NCI-H1694 treated with DMSO at 0.1 percent for 48 hours (cell line): Measurements from ENCODE around the gene AKAP12.

Experiments used
- DNase-seq: peaks from one replicate; lab custom pipeline; 2025; lab: John Stamatoyannopoulos, UW

AKAP12 gene, protein sequence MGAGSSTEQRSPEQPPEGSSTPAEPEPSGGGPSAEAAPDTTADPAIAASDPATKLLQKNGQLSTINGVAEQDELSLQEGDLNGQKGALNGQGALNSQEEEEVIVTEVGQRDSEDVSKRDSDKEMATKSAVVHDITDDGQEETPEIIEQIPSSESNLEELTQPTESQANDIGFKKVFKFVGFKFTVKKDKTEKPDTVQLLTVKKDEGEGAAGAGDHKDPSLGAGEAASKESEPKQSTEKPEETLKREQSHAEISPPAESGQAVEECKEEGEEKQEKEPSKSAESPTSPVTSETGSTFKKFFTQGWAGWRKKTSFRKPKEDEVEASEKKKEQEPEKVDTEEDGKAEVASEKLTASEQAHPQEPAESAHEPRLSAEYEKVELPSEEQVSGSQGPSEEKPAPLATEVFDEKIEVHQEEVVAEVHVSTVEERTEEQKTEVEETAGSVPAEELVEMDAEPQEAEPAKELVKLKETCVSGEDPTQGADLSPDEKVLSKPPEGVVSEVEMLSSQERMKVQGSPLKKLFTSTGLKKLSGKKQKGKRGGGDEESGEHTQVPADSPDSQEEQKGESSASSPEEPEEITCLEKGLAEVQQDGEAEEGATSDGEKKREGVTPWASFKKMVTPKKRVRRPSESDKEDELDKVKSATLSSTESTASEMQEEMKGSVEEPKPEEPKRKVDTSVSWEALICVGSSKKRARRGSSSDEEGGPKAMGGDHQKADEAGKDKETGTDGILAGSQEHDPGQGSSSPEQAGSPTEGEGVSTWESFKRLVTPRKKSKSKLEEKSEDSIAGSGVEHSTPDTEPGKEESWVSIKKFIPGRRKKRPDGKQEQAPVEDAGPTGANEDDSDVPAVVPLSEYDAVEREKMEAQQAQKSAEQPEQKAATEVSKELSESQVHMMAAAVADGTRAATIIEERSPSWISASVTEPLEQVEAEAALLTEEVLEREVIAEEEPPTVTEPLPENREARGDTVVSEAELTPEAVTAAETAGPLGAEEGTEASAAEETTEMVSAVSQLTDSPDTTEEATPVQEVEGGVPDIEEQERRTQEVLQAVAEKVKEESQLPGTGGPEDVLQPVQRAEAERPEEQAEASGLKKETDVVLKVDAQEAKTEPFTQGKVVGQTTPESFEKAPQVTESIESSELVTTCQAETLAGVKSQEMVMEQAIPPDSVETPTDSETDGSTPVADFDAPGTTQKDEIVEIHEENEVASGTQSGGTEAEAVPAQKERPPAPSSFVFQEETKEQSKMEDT (N-terminal part only)

DNA sequence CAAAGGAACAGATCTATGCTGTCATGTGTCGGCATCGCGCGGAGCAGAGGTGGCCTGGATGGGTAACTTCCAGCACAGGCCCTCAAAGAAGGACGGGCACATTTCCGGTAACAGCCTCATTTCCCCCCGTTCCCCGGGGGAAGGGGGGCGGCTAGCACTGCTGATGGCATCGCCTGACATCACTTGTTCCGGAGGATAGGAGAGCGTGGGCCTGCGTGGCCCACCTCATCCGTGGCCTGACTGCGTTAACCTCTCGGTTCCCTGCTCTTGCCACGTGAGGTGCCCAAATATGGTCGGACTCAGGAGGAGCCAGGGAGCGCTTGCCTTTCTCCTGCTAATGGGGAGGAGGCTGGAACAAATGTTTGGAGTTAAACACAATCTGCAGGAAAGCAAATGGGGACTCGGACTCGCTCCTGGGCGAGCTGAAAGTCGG, at the start of gene AKAP12:
AKAP12 (plus strand) TSS at position 365 of the 433 bp plus-strand sequence. CDS start 596 bp downstream, outside the sequence.
- DNase-seq = peak; percentile 37

DNA sequence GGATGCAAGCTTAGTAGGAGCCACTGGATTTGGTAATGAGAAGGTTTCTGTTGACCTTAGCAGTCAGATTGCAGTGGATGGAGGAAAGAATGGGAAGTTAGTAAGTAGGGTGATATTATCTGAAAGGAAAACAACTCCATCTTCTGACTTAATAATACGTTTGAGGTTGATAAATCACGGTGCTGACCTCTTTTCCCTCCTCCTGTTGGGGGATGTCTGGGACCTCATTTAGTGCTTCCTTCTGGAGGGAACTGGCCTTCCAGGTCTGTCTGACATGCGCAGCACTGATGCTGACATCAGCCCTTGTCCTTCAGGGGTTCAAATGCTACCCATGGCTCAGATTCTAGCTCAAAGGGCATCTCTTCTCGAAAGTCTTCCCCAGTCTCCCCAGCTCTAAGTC, 48.2 kb upstream of the AKAP12 start:
- DNase-seq = no peak

DNA sequence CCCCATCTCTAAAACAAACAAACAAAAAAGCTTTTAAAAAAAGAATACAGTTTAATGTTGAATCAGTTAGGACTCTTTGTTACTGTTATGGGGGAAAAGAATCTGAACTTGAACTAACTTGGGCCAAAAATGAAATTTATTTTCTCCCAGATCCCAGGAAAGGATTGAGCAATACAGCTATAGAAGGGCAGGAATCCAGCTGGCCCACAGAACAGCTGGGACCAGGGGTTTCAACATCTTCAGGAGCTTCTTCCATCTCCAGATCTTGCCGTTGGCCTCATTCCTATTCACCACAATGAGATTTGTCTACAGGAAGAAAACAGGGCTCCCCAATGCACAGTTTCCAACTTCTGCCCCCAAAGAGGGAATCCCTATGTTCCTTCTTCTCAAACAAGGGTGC, 43.2 kb upstream of the AKAP12 start:
- no peak for DNase-seq

DNA sequence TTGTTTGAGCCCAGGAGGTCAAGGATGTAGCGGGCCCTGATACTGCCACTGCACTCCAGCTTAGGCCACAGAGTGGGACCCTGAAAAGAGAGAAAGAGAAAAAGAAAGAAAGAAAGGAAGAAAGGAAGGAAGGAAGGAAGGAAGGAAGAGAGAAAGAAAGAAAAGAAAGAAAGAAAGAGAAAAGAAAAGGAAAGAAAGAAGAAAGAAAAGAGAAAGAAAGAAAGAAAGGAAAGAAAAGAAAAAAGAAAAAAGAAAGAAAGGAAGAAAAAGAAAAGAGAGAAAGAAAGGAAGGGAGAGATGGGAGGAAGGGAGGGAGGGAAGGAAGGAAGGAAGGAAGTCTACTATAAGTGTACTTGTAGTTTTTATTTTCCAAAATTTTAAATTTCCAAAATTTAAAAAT, 42.2 kb upstream of the AKAP12 start:
- no peak for DNase-seq

DNA sequence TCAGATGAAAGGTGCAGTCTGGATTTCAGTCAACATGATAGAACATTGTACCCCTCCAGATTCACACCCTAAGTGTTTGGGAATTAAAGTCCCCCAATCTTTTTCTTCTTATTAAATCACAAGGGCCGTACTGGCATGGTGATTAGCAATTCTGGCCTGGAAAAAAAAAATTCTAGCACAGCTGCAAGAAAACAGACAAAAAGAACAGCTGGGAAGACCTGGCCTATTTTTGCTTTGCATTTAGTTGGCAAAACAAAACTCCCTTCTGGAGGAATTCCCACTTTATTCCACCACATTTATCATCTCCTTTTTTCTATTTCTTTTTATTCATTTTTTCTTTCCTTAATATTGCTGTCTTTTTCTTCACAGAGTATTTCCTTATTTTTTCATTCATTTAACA, 39.8 kb upstream of the AKAP12 start:
- no peak for DNase-seq

DNA sequence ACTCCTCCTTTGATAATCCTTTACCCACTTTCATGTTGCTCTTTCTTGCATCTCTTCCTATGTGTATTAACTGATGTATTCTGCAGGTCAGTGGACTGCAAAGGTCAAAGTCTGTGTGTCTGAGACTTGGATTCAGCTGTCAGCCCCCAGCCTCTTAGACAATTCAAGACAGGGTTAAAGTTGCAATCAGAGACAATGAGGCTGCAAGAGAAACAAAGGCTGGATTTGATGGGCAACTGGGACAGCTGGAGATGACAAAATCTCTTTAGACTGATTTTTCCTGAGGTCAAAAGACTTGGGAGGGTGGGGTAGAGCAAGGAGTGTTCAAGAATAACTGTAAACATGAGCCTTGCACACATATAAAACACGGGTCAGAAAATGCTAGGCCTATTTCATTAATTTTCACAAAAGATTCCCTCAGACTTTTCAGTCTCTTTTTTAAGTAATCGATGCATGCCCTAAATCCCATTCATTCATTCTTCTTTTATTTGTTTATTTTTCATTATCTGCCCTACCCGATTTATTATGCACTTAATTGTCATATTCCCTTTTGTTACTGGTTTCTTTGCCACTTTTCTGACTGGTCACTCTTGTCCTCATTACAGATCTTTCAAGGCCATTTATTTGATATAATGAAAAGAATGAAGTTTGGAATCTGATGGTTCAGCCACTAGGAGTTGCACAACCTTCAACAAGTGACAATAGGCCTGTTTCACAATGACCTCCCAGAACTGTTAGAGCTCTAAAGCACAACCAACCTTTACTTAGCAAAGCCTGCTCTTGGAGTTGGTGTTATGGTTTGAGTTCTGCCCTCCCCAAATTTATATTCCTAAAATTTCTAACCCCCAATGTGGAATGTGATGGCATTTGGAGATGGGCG, 33.8 kb upstream of the AKAP12 start:
- no peak for DNase-seq

DNA sequence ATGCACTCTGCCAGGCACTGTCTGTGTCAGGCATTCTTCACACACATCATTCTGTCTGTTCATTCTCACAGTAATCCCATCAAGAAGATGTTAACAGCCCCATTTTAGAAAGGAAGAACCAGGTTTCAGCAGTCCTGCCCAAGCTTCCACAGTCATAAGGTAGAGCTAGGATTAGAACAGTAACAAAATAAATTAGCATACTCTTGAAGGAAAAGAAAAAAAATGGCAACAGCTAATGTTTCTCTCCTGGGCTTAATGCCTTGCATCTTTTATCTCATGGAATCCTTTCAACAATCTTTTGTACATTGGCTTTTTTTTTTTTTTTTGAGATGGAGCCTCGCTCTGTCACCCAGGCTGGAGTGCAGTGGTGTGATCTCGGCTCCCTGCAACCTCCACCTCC, 32.1 kb upstream of the AKAP12 start:
- no peak for DNase-seq

DNA sequence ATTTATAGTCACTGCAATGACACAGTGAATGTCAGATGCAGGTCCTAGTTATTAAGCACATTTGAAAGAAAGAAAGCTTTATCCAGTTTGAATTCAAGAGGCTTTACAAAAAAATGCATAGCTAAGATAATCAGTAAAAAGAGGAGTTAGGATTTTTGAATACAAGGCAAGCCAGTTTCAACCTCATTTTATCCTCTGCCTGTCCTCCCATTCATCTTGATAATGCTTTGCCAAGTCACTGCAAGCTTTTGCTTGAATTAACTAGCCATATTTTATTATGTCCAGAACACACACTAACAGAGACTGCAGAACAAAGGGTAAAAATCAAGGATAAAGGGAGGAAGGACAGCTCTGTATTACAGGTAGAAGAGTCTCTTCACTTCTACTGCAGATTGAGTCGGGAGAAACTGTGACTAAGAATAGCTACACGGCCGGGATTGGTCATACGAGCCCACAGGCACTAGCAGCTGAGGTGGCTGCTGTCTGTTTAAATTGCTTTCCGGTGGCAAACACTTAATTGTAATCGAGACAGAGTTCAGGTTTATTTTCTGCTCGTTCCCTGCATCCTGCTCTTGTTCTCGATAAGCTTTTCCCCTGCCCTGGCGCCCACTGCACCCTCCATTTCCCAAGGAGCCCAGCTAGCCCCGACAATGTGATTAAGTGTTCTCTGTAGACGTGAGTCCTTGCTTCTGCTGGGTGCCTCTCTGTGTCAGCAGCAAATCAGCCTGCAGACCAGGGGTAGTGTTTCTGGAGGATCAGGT, 30.5 kb upstream of the AKAP12 start:
- no peak for DNase-seq

DNA sequence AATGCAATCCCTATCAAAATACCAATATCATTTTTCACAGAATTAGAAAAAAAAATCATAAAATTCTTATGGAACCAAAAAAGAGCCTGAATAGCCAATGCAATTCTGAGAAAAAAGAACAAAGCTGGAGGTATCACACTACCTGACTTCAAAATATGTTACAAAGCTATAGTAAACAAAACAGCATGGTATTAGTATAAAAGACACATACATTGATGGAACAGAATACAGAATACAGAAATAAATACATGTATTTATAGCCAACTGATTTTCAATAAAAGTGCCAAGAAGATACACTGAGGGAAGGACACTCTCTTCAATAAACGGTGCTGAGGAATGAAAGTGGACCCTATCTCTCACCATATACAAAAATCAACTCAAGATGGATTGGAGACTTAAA, 28.7 kb upstream of the AKAP12 start:
- DNase-seq = no peak

DNA sequence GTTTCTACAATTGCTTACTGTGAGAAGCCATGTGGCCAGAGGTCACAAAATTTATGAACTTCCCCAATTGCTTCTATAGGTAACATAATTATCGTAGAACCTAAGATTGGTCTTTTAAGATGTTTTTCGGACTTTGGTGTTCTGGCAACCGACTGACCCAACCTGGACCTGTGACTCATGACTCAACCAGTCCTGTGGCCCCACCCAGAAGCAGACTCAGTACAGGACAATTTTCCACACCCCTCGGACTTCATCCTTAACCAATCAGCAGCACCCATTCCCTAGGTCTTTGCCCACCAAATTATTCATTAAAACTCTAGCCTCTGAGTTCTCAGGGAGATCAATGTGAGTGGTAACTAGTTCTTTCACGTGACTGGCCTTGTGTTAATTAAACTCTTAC, 26.4 kb upstream of the AKAP12 start:
- DNase-seq = no peak

DNA sequence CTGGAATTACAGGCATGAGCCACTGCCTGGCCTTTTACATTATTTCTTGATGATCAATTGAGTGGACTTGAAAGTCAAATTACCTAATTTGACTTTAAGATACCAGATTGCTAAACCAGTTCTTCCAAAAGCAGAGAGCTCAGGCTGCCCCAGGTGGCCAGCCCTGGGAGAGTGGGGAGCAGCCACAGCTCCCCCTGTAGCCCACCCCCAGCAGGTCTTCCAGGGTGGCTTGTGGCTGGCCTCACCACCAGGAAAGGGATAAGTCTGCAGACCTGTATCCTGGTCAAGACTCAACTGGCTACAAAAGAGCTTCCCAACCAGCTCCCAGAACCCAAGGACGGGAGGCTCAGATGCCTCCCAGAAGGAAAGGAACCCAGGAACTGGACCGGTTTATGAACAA, 23.8 kb upstream of the AKAP12 start:
- DNase-seq = no peak

DNA sequence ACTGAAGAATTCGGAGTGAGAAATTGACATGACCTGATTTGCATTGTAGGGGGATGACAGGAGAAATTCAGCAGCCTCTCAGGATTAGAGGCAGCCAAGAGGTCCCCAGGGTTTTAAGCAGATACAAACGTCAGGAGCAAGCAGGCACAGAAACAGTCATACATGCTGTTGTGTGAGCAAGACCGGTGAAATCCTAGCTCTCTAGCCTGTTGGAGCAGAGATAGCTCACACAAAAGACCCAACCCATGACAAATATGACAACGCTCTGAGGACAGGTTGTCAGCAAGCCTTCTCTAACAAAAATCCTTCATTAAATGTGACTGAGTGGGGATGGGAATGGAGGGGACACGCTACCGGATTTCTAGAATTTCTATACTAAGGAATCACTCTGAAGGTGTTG, 23.0 kb upstream of the AKAP12 start:
- DNase-seq = no peak

DNA sequence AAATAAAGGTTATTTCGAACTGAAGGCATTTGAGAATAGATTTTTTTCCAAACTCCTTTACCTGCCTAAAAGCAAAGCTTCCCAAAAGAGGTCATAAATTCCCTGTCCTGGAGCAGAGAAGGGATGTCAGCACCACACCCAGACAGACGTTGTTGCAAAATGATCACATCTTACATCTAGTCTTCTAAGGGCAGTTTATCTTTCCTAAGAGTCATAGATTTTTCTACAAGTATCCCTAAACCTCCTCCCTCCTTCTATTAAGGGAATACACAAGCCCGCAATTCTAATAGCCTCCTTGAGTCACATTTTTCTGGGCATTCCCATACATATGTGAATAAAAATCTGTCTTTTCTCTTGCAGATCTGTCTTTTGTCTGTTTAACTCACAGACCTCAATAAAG, 20.6 kb upstream of the AKAP12 start:
- DNase-seq = no peak

DNA sequence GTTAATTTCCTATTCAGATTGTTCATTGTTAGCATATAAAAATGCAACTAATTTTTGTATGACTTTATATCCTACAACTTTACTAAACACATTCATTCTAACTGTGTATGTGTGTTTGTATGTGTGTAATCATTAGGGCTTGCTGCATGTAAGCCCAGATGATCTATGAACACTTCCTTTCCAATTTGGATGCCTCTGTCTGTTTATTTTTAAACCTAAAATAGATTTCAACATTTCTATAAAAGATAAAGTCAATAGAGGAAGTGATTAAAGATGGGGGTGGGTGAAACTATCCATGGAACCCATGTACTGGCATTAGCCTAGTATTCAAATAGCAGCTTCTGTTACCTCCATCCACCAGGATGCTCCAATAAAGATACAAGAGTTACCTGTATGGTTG, 15.7 kb upstream of the AKAP12 start:
- DNase-seq = no peak

DNA sequence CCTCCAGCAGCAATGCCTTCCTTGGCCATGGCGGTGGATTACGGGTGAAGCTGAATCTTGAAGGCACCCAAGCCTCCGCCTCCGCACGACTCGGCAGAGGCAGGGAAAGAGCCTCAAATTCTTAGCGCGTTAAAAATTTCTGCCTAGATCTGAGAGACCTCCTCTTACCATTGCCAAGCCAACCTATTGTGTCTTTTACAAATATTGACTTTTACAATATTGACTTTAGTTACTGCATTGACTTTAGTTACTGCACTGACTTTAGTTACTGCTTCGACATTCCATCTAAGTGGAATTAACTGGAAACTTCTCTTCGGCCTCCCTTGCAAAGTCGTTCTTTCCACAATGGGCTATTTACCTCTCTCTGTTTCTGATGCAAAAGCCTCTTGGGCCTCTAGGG, 13.8 kb upstream of the AKAP12 start:
- no peak for DNase-seq

DNA sequence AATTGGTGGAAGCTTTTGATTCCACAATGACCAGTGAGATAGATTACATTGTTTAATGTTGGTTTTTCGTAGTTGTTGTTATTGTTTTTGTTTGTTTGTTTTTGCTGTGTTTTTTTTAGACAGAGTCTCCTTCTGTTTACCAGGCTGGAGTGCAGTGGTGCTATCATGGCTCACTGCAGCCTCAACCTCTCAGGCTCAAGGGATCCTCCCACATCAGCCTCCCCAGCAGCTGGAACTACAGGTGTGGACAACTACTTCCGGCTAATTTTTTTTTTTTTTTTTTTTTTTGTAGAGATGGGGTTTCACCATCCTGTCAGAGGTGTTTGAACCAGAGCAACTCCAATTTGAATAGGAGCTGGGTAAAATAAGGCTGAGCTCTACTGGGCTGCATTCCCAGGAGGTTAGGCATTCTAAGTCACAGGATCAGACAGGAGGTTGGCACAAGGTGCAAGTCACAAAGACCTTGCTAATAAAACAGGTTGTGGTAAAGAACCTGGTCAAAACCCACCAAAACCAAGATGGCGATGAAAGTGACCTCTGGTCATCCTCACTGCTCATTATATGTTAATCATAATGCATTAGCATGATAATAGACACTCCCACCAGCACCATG, 10.9 kb upstream of the AKAP12 start:
- DNase-seq = no peak

DNA sequence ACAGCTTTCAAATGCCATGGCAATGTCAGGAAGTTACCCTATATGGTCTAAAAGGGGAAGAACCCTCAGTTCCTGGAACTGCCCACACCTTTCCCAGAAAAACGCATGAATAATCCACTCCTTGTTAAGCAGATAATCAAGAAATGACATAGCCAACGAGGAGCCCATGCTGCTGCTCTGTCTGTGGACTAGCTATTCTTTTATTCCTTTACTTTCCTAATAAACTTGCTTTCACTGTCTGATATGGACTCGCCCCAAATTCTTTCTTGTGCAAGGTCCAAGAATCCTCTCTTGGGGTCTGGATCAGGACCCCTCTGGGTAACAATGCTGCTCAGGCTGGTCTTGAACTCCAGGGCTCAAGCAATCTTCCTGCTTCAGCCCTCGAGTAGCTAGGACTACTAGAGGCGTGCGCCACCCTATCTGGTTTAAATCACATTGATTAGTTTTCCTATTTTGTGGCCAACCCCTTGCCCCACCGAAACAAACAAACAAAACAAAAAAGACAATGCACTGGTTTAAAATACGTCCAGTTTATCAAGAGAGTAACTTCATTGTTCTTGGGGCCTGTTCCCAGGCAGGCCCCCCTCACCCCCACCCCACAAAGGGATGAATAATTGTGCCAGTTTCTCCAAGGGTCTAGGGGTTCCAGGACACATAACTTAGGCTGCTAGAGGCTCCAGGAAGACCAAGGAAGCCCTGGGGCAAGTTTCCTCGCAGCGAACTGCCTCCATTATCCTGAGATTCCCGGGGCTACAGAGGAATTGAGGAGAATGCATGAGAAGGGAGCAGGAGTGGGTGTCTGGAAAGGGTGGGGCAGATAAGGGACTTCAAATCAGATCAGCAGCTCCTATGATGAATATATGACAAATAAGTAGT, 10.1 kb upstream of the AKAP12 start:
- DNase-seq = no peak

DNA sequence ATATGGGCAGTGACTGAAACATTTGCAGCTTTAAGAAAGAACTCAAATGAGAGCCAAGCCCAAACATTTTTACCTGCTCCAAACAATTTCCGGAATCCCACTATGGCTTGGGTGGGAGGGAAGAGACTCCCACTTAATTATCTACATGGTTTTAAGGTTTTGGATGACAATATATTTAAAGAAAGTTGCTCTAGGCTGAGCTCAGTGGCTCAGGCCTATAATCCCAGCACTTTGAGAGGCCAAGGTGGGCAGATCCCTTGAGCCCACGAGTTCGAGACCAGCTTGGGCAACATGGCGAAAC, 9.5 kb upstream of the AKAP12 start:
- no peak for DNase-seq

DNA sequence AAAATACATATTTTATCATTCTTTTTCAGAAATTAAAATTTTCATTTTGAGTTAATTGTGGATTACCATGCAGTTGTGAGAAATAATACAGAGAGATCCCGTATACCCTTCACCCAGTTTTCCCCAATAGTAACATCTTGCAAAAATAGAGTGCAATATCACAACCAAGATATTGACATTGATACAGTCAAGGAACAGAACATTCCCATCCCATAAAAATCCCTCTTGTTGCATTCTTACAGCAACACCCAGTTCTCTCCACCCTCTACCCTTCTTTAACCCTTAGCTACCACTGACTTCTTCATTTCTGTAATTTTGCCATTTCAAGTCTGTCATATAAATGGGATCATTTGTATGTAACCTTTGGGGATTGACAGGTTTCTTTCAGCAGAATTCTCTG, 6.9 kb upstream of the AKAP12 start:
- no peak for DNase-seq
